ENCODE data around the gene SRSF8. TPM values are rescaled to one million over a fixed set of nuclear protein-coding genes. Genes with fewer than 3 reads are reported as not detected.

Gene SRSF8
- total and polyA plus RNA-seq, 9 of the 15 experiments (the other 6 are each of a cell fraction or from before 2014, with no cell fraction given) = 18.0 to 53.4 (median 27.9) TPM

GRCh38 chr11:95108671-95109551, 42.2 kb downstream of the SRSF8 start (continued):
- no peak for TF ChIP-seq ID3 (CRISPR knock-in tag; IDR thresholded peaks at IDR 0.05)
- peak; percentile 34; the same call in 1 of the 2 replicates for TF ChIP-seq ID3 (tag; IDR thresholded peaks at IDR 0.05)
- peak in 1 of 2 experiments; percentile 64 for TF ChIP-seq NCOA2 (IDR thresholded peaks at IDR 0.05; ENCODE audit: partially characterized antibody in 2 of 2)
- peak; percentile 98 for TF ChIP-seq DPF2 (IDR thresholded peaks at IDR 0.05)
- no peak for TF ChIP-seq FUS (optimal IDR thresholded peaks at IDR 0.05; ENCODE audit: low read depth, low read length)
- no peak for TF ChIP-seq HNRNPUL1 (IDR thresholded peaks at IDR 0.05; ENCODE audit: low read length)
- TF ChIP-seq ATF1 (CRISPR knock-in tag; IDR thresholded peaks at IDR 0.05) = no peak
- TF ChIP-seq ATF1 (tag; IDR thresholded peaks at IDR 0.05) = peak; percentile 71
- no peak for TF ChIP-seq MIER1 (IDR thresholded peaks at IDR 0.05; ENCODE audit: low read depth)
- no peak for TF ChIP-seq ZNF140 (CRISPR knock-in tag; IDR thresholded peaks at IDR 0.05)
- TF ChIP-seq ARID3A (IDR thresholded peaks at IDR 0.05; ENCODE audit: borderline replicate concordance, low read depth, low read length) = 0 out of 2 replicates have a peak, but pooled peaks have one; percentile 72
- peak; percentile 73; the same call in 1 of the 2 replicates for TF ChIP-seq ZNF644 (tag; IDR thresholded peaks at IDR 0.05; ENCODE audit: low read depth)
- TF ChIP-seq CHAMP1 (IDR thresholded peaks at IDR 0.05) = peak; percentile 72
- no peak for TF ChIP-seq MEF2D (tag; conservative IDR thresholded peaks at IDR 0.05; ENCODE audit: low read depth)
- no peak for TF ChIP-seq MBD1 (CRISPR knock-in tag; IDR thresholded peaks at IDR 0.05)
- TF ChIP-seq VEZF1 (CRISPR knock-in tag; IDR thresholded peaks at IDR 0.05) = peak; percentile 72
- peak; percentile 39 for TF ChIP-seq SMAD4 (CRISPR knock-in tag; conservative IDR thresholded peaks at IDR 0.05)
- TF ChIP-seq MCM5 (IDR thresholded peaks at IDR 0.05; ENCODE audit: low read depth) = no peak
- no peak for TF ChIP-seq ZNF232 (CRISPR knock-in tag; IDR thresholded peaks at IDR 0.05)
- no peak for TF ChIP-seq SRSF1 (IDR thresholded peaks at IDR 0.05; ENCODE audit: low read depth, low read length)
- peak in 1 of 2 experiments; percentile 73; a peak in 2 of 4 replicates for TF ChIP-seq HDAC1 (IDR thresholded peaks at IDR 0.05)
